ENCODE data around the gene GJD3. TPM values are rescaled to one million over a fixed set of nuclear protein-coding genes. Genes with fewer than 3 reads are reported as not detected.

The GJD3 gene
- total and polyA plus RNA-seq, 5 donors: 0.27 to 1.4 (median 0.80) TPM

DNA sequence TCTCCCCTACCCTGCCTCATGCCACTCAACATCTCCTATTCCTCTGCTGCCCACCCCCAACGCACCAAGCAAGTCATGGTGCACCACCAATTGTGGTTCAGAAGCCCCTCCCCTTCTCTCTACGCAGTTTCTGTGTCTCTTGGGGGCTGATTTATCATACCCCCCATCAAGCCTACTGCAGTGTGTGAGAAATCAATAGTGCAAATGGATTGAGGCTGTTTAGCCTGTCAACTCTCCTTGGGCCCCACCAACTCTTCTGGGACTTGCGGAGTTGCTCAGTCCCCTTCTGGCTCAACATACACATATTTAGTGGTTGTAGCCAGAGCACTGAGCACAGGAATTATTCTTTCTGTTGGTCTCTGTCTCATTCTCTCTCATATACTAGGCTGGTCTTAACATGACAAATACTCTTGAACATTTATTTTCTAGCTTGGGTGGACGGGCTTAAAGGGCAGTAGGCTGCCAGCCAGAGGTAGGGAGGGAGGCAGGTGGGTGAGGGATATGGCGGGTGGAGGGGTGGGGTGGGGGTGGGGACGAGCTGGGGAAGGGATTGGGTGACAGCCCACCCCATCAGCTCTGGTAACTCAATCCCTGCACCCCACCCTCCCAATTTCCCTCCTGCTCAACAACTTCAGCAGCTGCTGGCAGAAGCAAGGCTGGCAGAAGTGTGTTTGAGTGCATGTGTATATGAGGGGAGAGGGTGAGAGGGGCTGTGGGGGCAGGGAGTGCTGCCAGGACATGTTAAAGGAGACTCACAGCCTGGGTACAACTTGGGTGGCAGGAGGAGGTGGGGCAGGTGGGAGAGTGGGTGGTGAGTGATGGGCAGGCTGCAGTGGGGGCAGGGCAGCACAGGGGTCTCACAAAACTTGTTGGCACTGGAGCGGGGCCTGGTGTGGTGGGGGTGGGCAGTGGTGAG, 50.6 kb downstream of the GJD3 start:
- intact Hi-C loops (cut with DNase I): loop anchor here in 1 of 4 donors (5.0 kb wide), 1 partner anchor 33 kb away; no protein-coding TSS in a partner anchor
- 57% methylated on average over 7 of the region's 7 CpGs for WGBS
- H3K27ac ChIP-seq (ENCODE audit: low read length): peak overlapping the region; percentile 96
- no peaks in the 10 kb centered on the region for H3K9me3 ChIP-seq (ENCODE audit: control insufficient read depth, low read length)
- no peak for DNase-seq
- no peaks in the 10 kb centered on the region for H3K27me3 ChIP-seq (ENCODE audit: control insufficient read depth, insufficient read depth)
- no peak overlapping the region for H3K4me3 ChIP-seq (ENCODE audit: low read length)
- no peak for ATAC-seq
- peaks cover 48% of the 10 kb centered on the region for H3K4me1 ChIP-seq (ENCODE audit: control insufficient read depth, insufficient read depth, low read length)

Other genes starting within 250 kb of the GJD3 start
- 10 to 100 TPM; 53.6 to 57.3 (median 55.2) TPM for gene MSL1, start 242.8 kb downstream of the GJD3 start, total RNA-seq
- gene MSL1, start 242.8 kb downstream of the GJD3 start, polyA plus RNA-seq: 44.8 TPM
- 10 to 100 TPM; 50.2 to 56.7 (median 50.7) TPM for gene CASC3, start 224.2 kb downstream of the GJD3 start, total RNA-seq
- 23.4 TPM for gene CASC3, start 224.2 kb downstream of the GJD3 start, polyA plus RNA-seq
- gene RAPGEFL1, start 187.3 kb downstream of the GJD3 start, total RNA-seq: 1 to 10 TPM; 2.7 to 5.6 (median 4.1) TPM
- gene RAPGEFL1, start 187.3 kb downstream of the GJD3 start, polyA plus RNA-seq: 3.8 TPM
- gene WIPF2, start 145.4 kb downstream of the GJD3 start, total RNA-seq: 10 to 100 TPM; 11.1 to 14.6 (median 13.5) TPM
- 8.2 TPM for gene WIPF2, start 145.4 kb downstream of the GJD3 start, polyA plus RNA-seq
- 1 to 10 TPM; 1.0 to 1.8 (median 1.3) TPM for gene CDC6, start 76.9 kb downstream of the GJD3 start, total RNA-seq
- gene CDC6, start 76.9 kb downstream of the GJD3 start, polyA plus RNA-seq: 0.36 TPM
- gene RARA, start 55.6 kb downstream of the GJD3 start, total RNA-seq: 10 to 100 TPM; 26.2 to 39.0 (median 29.1) TPM
- gene RARA, start 55.6 kb downstream of the GJD3 start, polyA plus RNA-seq: 28.3 TPM
- 1 to 10 TPM in 3 of 4 donors, under 1 TPM in 1; 0.22 to 5.9 (median 3.2) TPM for gene TOP2A, start 53.2 kb upstream of the GJD3 start, total RNA-seq
- gene TOP2A, start 53.2 kb upstream of the GJD3 start, polyA plus RNA-seq: 0.70 TPM
- gene IGFBP4, start 78.7 kb upstream of the GJD3 start, total RNA-seq: 100 to 1,000 TPM; 159 to 510 (median 262) TPM
- 205 TPM for gene IGFBP4, start 78.7 kb upstream of the GJD3 start, polyA plus RNA-seq
- under 1 TPM in 1 of 4 donors, not detected in 3; 0.14 TPM for gene TNS4, start 136.9 kb upstream of the GJD3 start, total RNA-seq
- not detected for gene TNS4, start 136.9 kb upstream of the GJD3 start, polyA plus RNA-seq
- gene CCR7, start 200.7 kb upstream of the GJD3 start, total RNA-seq: under 1 TPM in 2 of 4 donors, not detected in 2; 0.19 to 0.20 TPM
- gene CCR7, start 200.7 kb upstream of the GJD3 start, polyA plus RNA-seq: 0.11 TPM